IPS-18a (cell line): ENCODE measurements around the gene PDGFB.

ENCODE experiments used
- H3K27ac ChIP-seq: one replicate; pipeline ENCODE4 v1.5.1; 2013; ENCODE audit warnings: low read length
- H3K27me3 ChIP-seq: one replicate; pipeline ENCODE4 v1.6.1; 2013; ENCODE audit warnings: mild to moderate bottlenecking, low read length; ENCODE audit not compliant: control insufficient read depth, insufficient read depth
- H3K36me3 ChIP-seq: one replicate; pipeline ENCODE4 v1.6.1; 2013; ENCODE audit warnings: low read depth, low read length; ENCODE audit not compliant: control insufficient read depth
- H3K4me1 ChIP-seq: one replicate; pipeline ENCODE4 v1.6.1; 2013; ENCODE audit warnings: low read depth, low read length; ENCODE audit not compliant: control insufficient read depth
- H3K4me3 ChIP-seq: one replicate; pipeline ENCODE4 v1.5.1; 2013; ENCODE audit warnings: low read length
- H3K9ac ChIP-seq: one replicate; pipeline ENCODE4 v1.6.1; 2013; ENCODE audit warnings: mild to moderate bottlenecking, low read length, moderate library complexity
- H3K9me3 ChIP-seq: one replicate; pipeline ENCODE4 v1.6.1; 2013; ENCODE audit warnings: low read depth, low read length; ENCODE audit not compliant: control insufficient read depth

Gene PDGFB

GRCh38 chr22:39244496-39245129 is at the start of gene PDGFB:
TSS of gene PDGFB (minus strand) at chr22:39244982. CDS start at chr22:39243963, 1,019 bp downstream.
- peaks cover 92% of the 10 kb centered on the region for H3K27me3 ChIP-seq

GRCh38 chr22:39293766-39294368 is 49.1 kb upstream of the PDGFB start:
- Histone ChIP-seq H3K9ac (no peak overlapping the region), H3K4me1 (peaks cover 14% of the 10 kb centered on the region), H3K27me3 (no peaks in the 10 kb centered on the region), H3K9me3 (no peaks in the 10 kb centered on the region), H3K27ac (no peak overlapping the region), H3K4me3 (no peak overlapping the region), H3K36me3 (no peaks in the 10 kb centered on the region)

More at GRCh38 chr22:39244496-39245129, at the start of gene PDGFB:
- Histone ChIP-seq H3K27ac (no peak within 1 kb of the TSS), H3K4me1 (peaks cover 8% of the 10 kb centered on the region), H3K36me3 (no peaks in the 10 kb centered on the region), H3K4me3 (peak within 1 kb of the TSS; percentile 54), H3K9me3 (no peaks in the 10 kb centered on the region), H3K9ac (no peak within 1 kb of the TSS)

- H3K36me3 ChIP-seq, result no peaks in the 10 kb centered on the region
- H3K4me1 ChIP-seq, result peaks cover 8% of the 10 kb centered on the region
- no peaks in the 10 kb centered on the region for H3K9me3 ChIP-seq
- H3K27ac ChIP-seq, result no peak overlapping the region
- H3K4me3 ChIP-seq, result no peak overlapping the region
- H3K27me3 ChIP-seq, result no peaks in the 10 kb centered on the region
- H3K9ac ChIP-seq, result no peak overlapping the region
Observed at GRCh38 chr22:39292561-39293074, 47.8 kb upstream of the PDGFB start.

- no peak overlapping the region for H3K9ac ChIP-seq
- H3K9me3 ChIP-seq, result no peaks in the 10 kb centered on the region
- H3K27me3 ChIP-seq, result no peaks in the 10 kb centered on the region
- H3K4me1 ChIP-seq, result peaks cover 8% of the 10 kb centered on the region
- no peaks in the 10 kb centered on the region for H3K36me3 ChIP-seq
- no peak overlapping the region for H3K27ac ChIP-seq
- no peak overlapping the region for H3K4me3 ChIP-seq
Observed at GRCh38 chr22:39292031-39292462, 47.3 kb upstream of the PDGFB start.

- Histone ChIP-seq H3K36me3 (no peaks in the 10 kb centered on the region), H3K4me1 (peaks cover 8% of the 10 kb centered on the region), H3K9me3 (no peaks in the 10 kb centered on the region), H3K27me3 (no peaks in the 10 kb centered on the region), H3K9ac (no peak overlapping the region), H3K27ac (no peak overlapping the region), H3K4me3 (no peak overlapping the region)
Observed at GRCh38 chr22:39291523-39291922, 46.7 kb upstream of the PDGFB start.

- Histone ChIP-seq H3K27me3 (no peaks in the 10 kb centered on the region), H3K4me1 (peaks cover 8% of the 10 kb centered on the region), H3K9me3 (no peaks in the 10 kb centered on the region), H3K36me3 (no peaks in the 10 kb centered on the region), H3K4me3 (no peak overlapping the region), H3K9ac (no peak overlapping the region), H3K27ac (no peak overlapping the region)
Observed at GRCh38 chr22:39290724-39291161, 46.0 kb upstream of the PDGFB start.

- no peak overlapping the region for H3K4me3 ChIP-seq
- H3K36me3 ChIP-seq, result no peaks in the 10 kb centered on the region
- H3K27me3 ChIP-seq, result no peaks in the 10 kb centered on the region
- H3K27ac ChIP-seq, result no peak overlapping the region
- H3K9ac ChIP-seq, result no peak overlapping the region
- no peaks in the 10 kb centered on the region for H3K9me3 ChIP-seq
- peaks cover 8% of the 10 kb centered on the region for H3K4me1 ChIP-seq
Observed at GRCh38 chr22:39289975-39290720, 45.4 kb upstream of the PDGFB start.

GRCh38 chr22:39289533-39289932 is 44.8 kb upstream of the PDGFB start:
- Histone ChIP-seq H3K27me3 (no peaks in the 10 kb centered on the region), H3K9ac (no peak overlapping the region), H3K4me1 (peaks cover 8% of the 10 kb centered on the region), H3K4me3 (no peak overlapping the region), H3K9me3 (no peaks in the 10 kb centered on the region), H3K36me3 (no peaks in the 10 kb centered on the region), H3K27ac (no peak overlapping the region)

GRCh38 chr22:39288135-39288898 is 43.5 kb upstream of the PDGFB start:
- H3K27me3 ChIP-seq, result no peaks in the 10 kb centered on the region
- no peaks in the 10 kb centered on the region for H3K36me3 ChIP-seq
- H3K9ac ChIP-seq, result no peak overlapping the region
- no peaks in the 10 kb centered on the region for H3K9me3 ChIP-seq
- no peak overlapping the region for H3K27ac ChIP-seq
- no peak overlapping the region for H3K4me3 ChIP-seq
- H3K4me1 ChIP-seq, result peaks cover 8% of the 10 kb centered on the region

GRCh38 chr22:39287076-39287725 is 42.4 kb upstream of the PDGFB start:
- Histone ChIP-seq H3K27me3 (no peaks in the 10 kb centered on the region), H3K9ac (no peak overlapping the region), H3K9me3 (no peaks in the 10 kb centered on the region), H3K27ac (no peak overlapping the region), H3K4me1 (peaks cover 5% of the 10 kb centered on the region), H3K36me3 (no peaks in the 10 kb centered on the region), H3K4me3 (no peak overlapping the region)

- no peak overlapping the region for H3K27ac ChIP-seq
- H3K9me3 ChIP-seq, result no peaks in the 10 kb centered on the region
Observed at GRCh38 chr22:39284983-39285382, 40.2 kb upstream of the PDGFB start.

More at GRCh38 chr22:39284983-39285382, 40.2 kb upstream of the PDGFB start:
- Histone ChIP-seq H3K4me3 (no peak overlapping the region), H3K9ac (no peak overlapping the region), H3K4me1 (peaks cover 3% of the 10 kb centered on the region), H3K36me3 (no peaks in the 10 kb centered on the region), H3K27me3 (no peaks in the 10 kb centered on the region)
